C4-2B (cell line): Measurements from ENCODE around the gene EPHB4.

Experiments
- CTCF ChIP-seq: fragments of 450-650 bp; conservative IDR thresholded peaks from 2 replicates; pipeline ENCODE4 v1.5.1; 2017; ENCODE audit warnings: mild to moderate bottlenecking
- ZFX ChIP-seq: fragments of 450-650 bp; IDR thresholded peaks from 2 replicates; pipeline ENCODE4 v1.6.1; 2017

GRCh38 chr7:100835903-100836811 lies 8.8 kb upstream of the EPHB4 start:
- TF ChIP-seq CTCF (no peak), ZFX (no peak)
